NCI-H2171 (cell line): ENCODE results near the gene CDIP1.

Source experiments
- DNase-seq: peaks from one replicate; lab custom pipeline; 2025; lab: John Stamatoyannopoulos, UW

The CDIP1 gene

GRCh38 chr16:4488499-4488967, 50.0 kb downstream of the CDIP1 start:
- DNase-seq = no peak

- DNase-seq = no peak
These were observed 50.5 kb downstream of the CDIP1 start for GRCh38 chr16:4487955-4488498.

DNA sequence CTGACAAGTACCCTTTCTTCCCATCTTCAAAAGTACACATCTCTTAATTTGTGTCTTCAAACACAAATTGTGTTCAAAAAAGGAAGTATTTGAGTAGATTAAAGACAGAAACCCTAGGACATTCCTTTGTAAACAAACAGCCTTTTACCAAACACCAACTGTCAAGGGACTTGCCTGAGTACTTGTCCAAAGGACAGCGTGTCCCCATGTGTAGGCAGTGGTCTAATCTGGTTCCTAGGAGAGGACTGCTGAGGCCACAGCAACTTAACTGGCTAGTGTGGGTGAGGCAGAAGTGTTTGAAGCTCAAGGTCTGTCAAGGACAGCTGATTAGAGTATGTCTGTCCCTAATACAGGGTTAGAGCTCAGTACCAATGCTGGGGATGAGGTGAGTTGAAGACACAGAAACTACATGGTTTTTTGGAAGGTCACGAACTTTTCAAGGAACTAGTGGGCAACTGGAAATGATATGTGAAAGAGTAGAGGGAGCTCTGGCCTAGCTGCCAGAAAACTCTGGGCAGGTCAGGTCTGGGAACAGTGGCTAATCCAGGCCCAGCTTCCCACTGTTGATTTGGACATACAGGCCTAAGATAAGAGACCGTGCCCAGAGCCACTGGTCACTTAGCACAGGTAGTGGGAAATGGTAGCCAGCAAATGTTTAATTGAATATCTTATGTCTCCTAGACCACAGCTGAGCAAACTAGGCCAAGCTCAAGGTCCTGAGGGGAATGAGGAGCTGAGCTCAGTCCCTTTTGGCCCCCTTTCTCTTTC, 52.3 kb downstream of the CDIP1 start:
- no peak for DNase-seq

GRCh38 chr16:4481963-4482362, 56.6 kb downstream of the CDIP1 start:
- no peak for DNase-seq

- DNase-seq = no peak
These were observed 57.0 kb downstream of the CDIP1 start for GRCh38 chr16:4481526-4481925.

- DNase-seq = no peak
These were observed 60.6 kb downstream of the CDIP1 start for GRCh38 chr16:4477966-4478365.

- peak; percentile 82 for DNase-seq
These were observed 62.4 kb downstream of the CDIP1 start, which contains the start of gene HMOX2 for GRCh38 chr16:4475880-4476788. TSS of gene HMOX2 (plus strand) at chr16:4476398. CDS start at chr16:4505525, 29,127 bp downstream.

GRCh38 chr16:4474192-4474961, 64.2 kb downstream of the CDIP1 start, which contains the start of gene NMRAL1:
TSS of gene NMRAL1 (minus strand) at chr16:4474625. CDS start at chr16:4474132, 493 bp downstream.
- DNase-seq = peak; percentile 72

- DNase-seq = no peak
These were observed 65.7 kb downstream of the CDIP1 start for GRCh38 chr16:4472880-4473279.

GRCh38 chr16:4471869-4472268, 66.7 kb downstream of the CDIP1 start:
- no peak for DNase-seq

DNA sequence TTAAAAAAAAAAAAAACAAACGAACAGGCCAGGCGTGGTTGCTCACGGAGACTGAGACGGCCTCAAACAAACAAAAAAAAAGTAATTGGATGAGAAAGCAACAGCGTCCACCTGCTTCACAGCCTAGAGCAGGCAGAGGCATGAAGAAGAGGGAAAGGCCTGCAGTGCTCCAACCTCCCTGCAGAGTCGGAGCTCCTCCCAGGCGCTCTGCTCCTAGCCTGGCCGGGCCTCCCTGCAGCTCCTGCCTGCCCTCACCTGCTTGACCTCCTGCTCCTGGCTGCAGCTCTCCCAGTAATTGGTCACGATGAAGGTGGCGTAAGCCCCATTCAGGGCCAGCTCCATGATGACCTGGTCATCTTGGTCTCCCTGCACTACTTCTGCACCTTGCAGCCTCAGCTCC, 69.6 kb downstream of the CDIP1 start:
- DNase-seq = no peak

- DNase-seq = no peak
These were observed 70.7 kb downstream of the CDIP1 start for GRCh38 chr16:4467916-4468315.

DNA sequence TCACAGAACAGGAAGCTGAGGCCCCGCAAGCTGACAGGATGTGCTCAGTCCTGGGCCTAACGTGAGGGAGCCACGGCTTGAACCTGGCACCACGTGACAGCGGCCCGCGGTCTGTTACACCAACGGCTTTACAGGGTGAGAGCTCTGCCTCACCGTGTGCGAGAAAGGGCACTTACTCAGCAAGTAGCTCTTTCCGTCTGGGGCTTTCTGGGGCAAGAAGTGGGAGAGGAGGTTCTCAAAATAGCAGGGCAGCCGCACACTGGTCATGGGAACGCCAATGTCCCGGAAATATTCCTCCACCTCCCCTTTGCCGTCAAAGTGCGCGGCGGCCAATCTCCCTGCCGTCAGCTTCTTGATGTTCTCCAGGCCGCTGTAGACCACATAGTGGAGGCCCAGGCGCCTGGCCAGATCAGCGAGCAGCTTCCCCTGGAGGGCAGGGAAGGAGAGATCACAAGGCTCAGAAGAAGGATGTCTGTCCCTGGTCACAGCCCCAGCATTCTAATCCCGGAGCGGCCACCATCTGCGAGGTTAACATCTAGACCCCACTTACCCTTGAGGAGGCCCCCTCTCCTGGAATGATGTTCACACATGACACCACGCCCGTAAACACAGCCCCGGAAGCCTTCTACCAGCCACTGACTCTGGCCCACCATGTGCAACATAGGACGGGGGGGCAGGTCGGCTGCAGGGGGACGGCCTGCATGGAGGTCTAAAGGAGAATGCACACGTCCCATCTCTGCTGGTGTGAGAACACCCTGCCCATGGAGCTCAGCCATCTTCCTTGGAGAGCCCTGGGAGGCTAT, 72.4 kb downstream of the CDIP1 start:
- DNase-seq = no peak

- DNase-seq = no peak
These were observed 74.9 kb downstream of the CDIP1 start for GRCh38 chr16:4463522-4464163.

GRCh38 chr16:4461250-4462085, 77.1 kb downstream of the CDIP1 start:
- DNase-seq = no peak

- DNase-seq = no peak
These were observed 77.7 kb downstream of the CDIP1 start for GRCh38 chr16:4460936-4461249.
